Thyroid gland (tissue), 4 donors: ENCODE data around the gene E2F4.
A peak's percentile ranks its signal among the peaks of the same experiment; 100 is the strongest.

Experiments
- CTCF ChIP-seq, 6 experiments: fragments of 200-600 bp in 3 of 6; fragments of 450-650 bp in 3 of 6; sonication (generic) in 3 of 6; IDR thresholded peaks; one replicate each; pipeline ENCODE4 v1.5.1; 2016 to 2019; ENCODE audit warnings: antibody characterized with exemption in 6 of 6, mild to moderate bottlenecking in 2 of 6, inconsistent platforms in 1 of 6, moderate library complexity in 1 of 6
- POLR2A ChIP-seq, 2 donors: fragments of 450-650 bp; IDR thresholded peaks; one replicate each; pipeline ENCODE4 v1.6.1; 2017; ENCODE audit warnings: antibody characterized with exemption in 2 of 2, mild to moderate bottlenecking in 2 of 2, moderate library complexity in 1 of 2

DNA sequence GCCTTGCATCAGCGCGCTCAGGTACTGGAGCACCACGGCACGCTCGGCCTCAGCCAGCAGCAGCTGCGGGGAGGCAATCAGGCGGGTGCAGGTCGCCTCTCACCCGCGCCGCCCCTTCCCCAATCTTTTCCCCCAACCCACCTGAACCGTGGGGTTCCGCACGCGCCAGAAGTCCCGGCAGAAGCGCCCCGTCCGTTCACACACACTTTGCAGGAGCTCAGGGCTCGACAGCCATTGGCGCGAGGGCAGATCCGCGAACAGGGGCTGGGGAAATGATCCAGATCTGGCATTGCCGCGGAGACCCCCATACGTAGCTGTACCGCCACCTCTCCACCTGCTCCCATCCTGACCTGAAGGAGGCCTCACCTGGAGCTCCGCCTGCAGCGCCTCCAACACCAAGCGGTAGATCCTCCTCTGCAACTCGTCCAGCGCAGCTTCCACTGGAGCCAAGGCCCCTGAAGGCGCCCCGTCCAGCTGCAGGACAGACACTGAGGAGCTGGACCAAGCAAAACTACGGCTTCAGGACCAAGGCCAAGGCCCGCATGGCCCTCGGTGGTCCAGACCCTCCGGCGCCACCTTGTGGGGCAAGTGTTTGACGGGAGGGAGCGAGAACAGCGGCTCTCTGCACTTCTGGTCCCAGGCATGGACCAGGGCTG, 6.8 kb upstream of the E2F4 start:
- TF ChIP-seq CTCF (IDR thresholded peaks at IDR 0.05), result peak; percentile 45 to 89 (median 80)
- no peak for TF ChIP-seq POLR2A (IDR thresholded peaks at IDR 0.05)
